ENCODE results near the gene PYM1. TPM values are rescaled to one million over a fixed set of nuclear protein-coding genes. Genes with fewer than 3 reads are reported as not detected.

The PYM1 gene
- total RNA-seq, 2 donors from 2014 or later = 17.6 to 20.6 TPM

- no peak for DNase-seq (ENCODE audit: low spot score)
- no peaks in the 10 kb centered on the region for H3K27me3 ChIP-seq
- no peak for TF ChIP-seq CTCF (IDR thresholded peaks at IDR 0.05)
- H3K4me1 ChIP-seq = peaks cover 0 to 17% of the 10 kb centered on the region in 2 donors
- H3K27ac ChIP-seq = no peak overlapping the region
- no peaks in the 10 kb centered on the region for H3K36me3 ChIP-seq
- no peak overlapping the region for H3K4me3 ChIP-seq
- no peaks in the 10 kb centered on the region for H3K9me3 ChIP-seq
Observed at GRCh38 chr12:55965240-55965639, 37.5 kb upstream of the PYM1 start.

GRCh38 chr12:55963760-55964159 is 36.1 kb upstream of the PYM1 start:
- no peaks in the 10 kb centered on the region for H3K27me3 ChIP-seq
- H3K27ac ChIP-seq = no peak overlapping the region
- no peaks in the 10 kb centered on the region for H3K36me3 ChIP-seq
- H3K4me1 ChIP-seq = peaks cover 0 to 17% of the 10 kb centered on the region in 2 donors
- no peak overlapping the region for H3K4me3 ChIP-seq
- H3K9me3 ChIP-seq = no peaks in the 10 kb centered on the region
- TF ChIP-seq CTCF (IDR thresholded peaks at IDR 0.05) = no peak
- no peak for DNase-seq (ENCODE audit: low spot score)

GRCh38 chr12:55957106-55957859 is 29.6 kb upstream of the PYM1 start:
- no peak for DNase-seq (ENCODE audit: low spot score)
- H3K9me3 ChIP-seq = no peaks in the 10 kb centered on the region
- no peak for TF ChIP-seq CTCF (IDR thresholded peaks at IDR 0.05)

GRCh38 chr12:55955800-55956508 is 28.3 kb upstream of the PYM1 start:
- H3K27ac ChIP-seq = no peak overlapping the region
- no peak for DNase-seq (ENCODE audit: low spot score)
- H3K27me3 ChIP-seq = no peaks in the 10 kb centered on the region
- H3K9me3 ChIP-seq = no peaks in the 10 kb centered on the region
- peaks cover 18% of the 10 kb centered on the region for H3K36me3 ChIP-seq
- H3K4me3 ChIP-seq = no peak overlapping the region
- H3K4me1 ChIP-seq = no peaks in the 10 kb centered on the region
- no peak for TF ChIP-seq CTCF (IDR thresholded peaks at IDR 0.05)

More at GRCh38 chr12:55957106-55957859, 29.6 kb upstream of the PYM1 start:
- Histone ChIP-seq H3K27ac (no peak overlapping the region), H3K36me3 (peaks cover 5% of the 10 kb centered on the region), H3K4me3 (no peak overlapping the region), H3K4me1 (no peaks in the 10 kb centered on the region), H3K27me3 (no peaks in the 10 kb centered on the region)

- H3K27ac ChIP-seq = no peak overlapping the region
- H3K36me3 ChIP-seq = peaks cover 18% of the 10 kb centered on the region
- no peaks in the 10 kb centered on the region for H3K4me1 ChIP-seq
- DNase-seq (ENCODE audit: low spot score) = no peak
- no peaks in the 10 kb centered on the region for H3K9me3 ChIP-seq
- no peaks in the 10 kb centered on the region for H3K27me3 ChIP-seq
- TF ChIP-seq CTCF (IDR thresholded peaks at IDR 0.05) = no peak
- no peak overlapping the region for H3K4me3 ChIP-seq
Observed at GRCh38 chr12:55955344-55955743, 27.6 kb upstream of the PYM1 start.

Data from right atrium auricular region (tissue), 2 donors.